ENCODE measurements around the gene RTKN2. TPM values are rescaled to one million over a fixed set of nuclear protein-coding genes. Genes with fewer than 3 reads are reported as not detected.

RTKN2 gene
- total RNA-seq, 2 donors from 2014 or later: 11.5 to 19.1 TPM

DNA sequence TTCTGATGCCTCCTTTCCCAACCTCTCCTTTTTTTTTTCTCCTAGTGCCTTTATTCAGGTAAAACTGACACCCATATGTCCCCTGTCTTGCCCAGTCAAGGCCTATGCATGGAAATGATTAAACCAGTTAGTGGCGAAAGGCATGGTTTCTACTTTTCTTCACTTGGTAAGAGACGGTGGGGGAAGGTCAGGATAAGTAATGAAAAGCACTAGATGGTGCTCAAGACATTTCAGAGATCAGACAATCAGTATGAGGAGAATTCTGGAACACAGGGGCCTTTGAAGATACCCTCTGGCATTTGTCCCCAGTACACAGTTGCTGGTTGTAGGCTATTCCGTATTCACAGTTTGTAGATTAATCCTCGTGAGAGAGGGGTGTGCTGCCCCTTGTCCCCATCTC, 121.2 kb downstream of the RTKN2 start:
- H3K4me3 Mint-ChIP-seq: no peak overlapping the region
- no peak for DNase-seq
- no peaks in the 10 kb centered on the region for H3K27me3 Mint-ChIP-seq (ENCODE audit: insufficient read depth)
- H3K4me1 Mint-ChIP-seq: no peaks in the 10 kb centered on the region
- Histone ChIP-seq H3K9me3 (ENCODE audit: control insufficient read depth, low read length) (no peaks in the 10 kb centered on the region), H3K36me3 (ENCODE audit: control insufficient read depth, insufficient read depth, low read length) (no peaks in the 10 kb centered on the region), H3K4me3 (ENCODE audit: low read length) (no peak overlapping the region), H3K9ac (ENCODE audit: extremely low read depth, low read length, poor library complexity, severe bottlenecking) (no peak overlapping the region), H3K27me3 (ENCODE audit: control insufficient read depth, insufficient read depth, low read length, poor library complexity, severe bottlenecking) (no peaks in the 10 kb centered on the region), H3K27ac (ENCODE audit: low read depth, low read length) (no peak overlapping the region), H3K4me1 (ENCODE audit: control insufficient read depth, insufficient read depth, low read length) (no peaks in the 10 kb centered on the region)
- 91 to 93% methylated on average over 3 to 4 of the region's 4 CpGs for WGBS, 2 experiments (ENCODE audit: insufficient coverage in 1 of 2, insufficient read length in 1 of 2)
- H3K36me3 Mint-ChIP-seq (ENCODE audit: low read depth): no peaks in the 10 kb centered on the region
- TF ChIP-seq, protein P1, sequence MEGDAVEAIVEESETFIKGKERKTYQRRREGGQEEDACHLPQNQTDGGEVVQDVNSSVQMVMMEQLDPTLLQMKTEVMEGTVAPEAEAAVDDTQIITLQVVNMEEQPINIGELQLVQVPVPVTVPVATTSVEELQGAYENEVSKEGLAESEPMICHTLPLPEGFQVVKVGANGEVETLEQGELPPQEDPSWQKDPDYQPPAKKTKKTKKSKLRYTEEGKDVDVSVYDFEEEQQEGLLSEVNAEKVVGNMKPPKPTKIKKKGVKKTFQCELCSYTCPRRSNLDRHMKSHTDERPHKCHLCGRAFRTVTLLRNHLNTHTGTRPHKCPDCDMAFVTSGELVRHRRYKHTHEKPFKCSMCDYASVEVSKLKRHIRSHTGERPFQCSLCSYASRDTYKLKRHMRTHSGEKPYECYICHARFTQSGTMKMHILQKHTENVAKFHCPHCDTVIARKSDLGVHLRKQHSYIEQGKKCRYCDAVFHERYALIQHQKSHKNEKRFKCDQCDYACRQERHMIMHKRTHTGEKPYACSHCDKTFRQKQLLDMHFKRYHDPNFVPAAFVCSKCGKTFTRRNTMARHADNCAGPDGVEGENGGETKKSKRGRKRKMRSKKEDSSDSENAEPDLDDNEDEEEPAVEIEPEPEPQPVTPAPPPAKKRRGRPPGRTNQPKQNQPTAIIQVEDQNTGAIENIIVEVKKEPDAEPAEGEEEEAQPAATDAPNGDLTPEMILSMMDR (conservative IDR thresholded peaks at IDR 0.05): no peak
- no peak overlapping the region for H3K27ac Mint-ChIP-seq
- peaks cover 9% of the 10 kb centered on the region for H3K9me3 Mint-ChIP-seq

DNA sequence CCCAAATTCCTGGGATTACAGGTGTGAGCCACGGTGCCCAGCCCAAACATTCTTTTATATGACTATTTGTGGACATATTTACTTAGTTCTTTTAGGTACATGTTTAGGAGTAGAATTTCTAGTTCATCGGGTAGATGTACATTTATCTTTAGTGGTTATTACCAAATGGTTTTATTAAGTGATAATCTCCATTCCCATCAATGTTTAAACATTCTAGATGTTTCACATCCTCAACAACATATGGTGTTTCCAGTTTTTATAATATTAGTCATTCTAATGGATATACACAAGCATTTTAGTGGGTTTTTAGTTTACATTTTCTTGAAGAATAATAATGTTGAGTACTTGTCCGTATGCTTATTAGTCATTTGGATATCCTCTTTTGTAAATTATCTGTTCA, 131.7 kb downstream of the RTKN2 start:
- Mint-ChIP-seq H3K27ac (no peak overlapping the region), H3K4me1 (no peaks in the 10 kb centered on the region), H3K4me3 (no peak overlapping the region), H3K27me3 (ENCODE audit: insufficient read depth) (no peaks in the 10 kb centered on the region), H3K36me3 (ENCODE audit: low read depth) (no peaks in the 10 kb centered on the region), H3K9me3 (peaks cover 23% of the 10 kb centered on the region)
- Histone ChIP-seq H3K9me3 (ENCODE audit: control insufficient read depth, low read length) (no peaks in the 10 kb centered on the region), H3K4me3 (ENCODE audit: low read length) (no peak overlapping the region), H3K4me1 (ENCODE audit: control insufficient read depth, insufficient read depth, low read length) (no peaks in the 10 kb centered on the region), H3K27me3 (ENCODE audit: control insufficient read depth, insufficient read depth, low read length, poor library complexity, severe bottlenecking) (no peaks in the 10 kb centered on the region), H3K36me3 (ENCODE audit: control insufficient read depth, insufficient read depth, low read length) (no peaks in the 10 kb centered on the region), H3K27ac (ENCODE audit: low read depth, low read length) (no peak overlapping the region), H3K9ac (ENCODE audit: extremely low read depth, low read length, poor library complexity, severe bottlenecking) (no peak overlapping the region)
- WGBS, 2 experiments (ENCODE audit: insufficient coverage in 1 of 2, insufficient read length in 1 of 2): 96% methylated on average over 2 of the region's 3 CpGs; no CpG with 5 or more reads in 1 of the 2 experiments
- TF ChIP-seq, protein P1 (conservative IDR thresholded peaks at IDR 0.05): no peak
- no peak for DNase-seq

- TF ChIP-seq, protein P1 (conservative IDR thresholded peaks at IDR 0.05): no peak
- Mint-ChIP-seq H3K27me3 (ENCODE audit: insufficient read depth) (no peaks in the 10 kb centered on the region), H3K27ac (no peak overlapping the region), H3K4me1 (no peaks in the 10 kb centered on the region), H3K36me3 (ENCODE audit: low read depth) (no peaks in the 10 kb centered on the region), H3K4me3 (no peak overlapping the region), H3K9me3 (peaks cover 23% of the 10 kb centered on the region)
- no peak overlapping the region for H3K9ac ChIP-seq (ENCODE audit: extremely low read depth, low read length, poor library complexity, severe bottlenecking)
- no peak overlapping the region for H3K4me3 ChIP-seq (ENCODE audit: low read length)
- H3K36me3 ChIP-seq (ENCODE audit: control insufficient read depth, insufficient read depth, low read length): no peaks in the 10 kb centered on the region
- H3K27ac ChIP-seq (ENCODE audit: low read depth, low read length): no peak overlapping the region
- no peaks in the 10 kb centered on the region for H3K4me1 ChIP-seq (ENCODE audit: control insufficient read depth, insufficient read depth, low read length)
- no peaks in the 10 kb centered on the region for H3K9me3 ChIP-seq (ENCODE audit: control insufficient read depth, low read length)
- H3K27me3 ChIP-seq (ENCODE audit: control insufficient read depth, insufficient read depth, low read length, poor library complexity, severe bottlenecking): no peaks in the 10 kb centered on the region
- DNase-seq: no peak
These were observed 135.0 kb downstream of the RTKN2 start for GRCh38 chr10:62133618-62134017.

Other genes starting within 250 kb of the RTKN2 start
- gene ZNF365, start 105.5 kb upstream of the RTKN2 start, total RNA-seq: under 1 TPM in 1 of 2 donors, not detected in 1; 0.31 TPM